ENCODE data around the gene LCE3B.

- TF ChIP-seq POLR2AphosphoS5 (IDR thresholded peaks at IDR 0.05; ENCODE audit: low read depth, low read length) = no peak
- no peak for TF ChIP-seq TAF1 (IDR thresholded peaks at IDR 0.05; ENCODE audit: borderline replicate concordance, insufficient read depth, low read length)
- no peak for TF ChIP-seq REST (IDR thresholded peaks at IDR 0.05; ENCODE audit: insufficient read depth in 1 of 2, low read depth in 2 of 2, low read length in 2 of 2)
Observed at GRCh38 chr1:152623203-152623844, 9.7 kb downstream of the LCE3B start.

Data from PFSK-1 (cell line).